KMS-11 (cell line): ENCODE results near the gene CHI3L2.

Experiments
- H2AFZ ChIP-seq: fragments of 200-600 bp; sonication (generic); 2 replicates; pipeline ENCODE4 v1.6.1; 2016; ENCODE audit warnings: antibody characterized with exemption, mixed run types, low read depth
- H3K27ac ChIP-seq: fragments of 200-600 bp; sonication (generic); 2 replicates; pipeline ENCODE4 v1.6.1; 2016; ENCODE audit warnings: mild to moderate bottlenecking, mixed run types
- H3K27me3 ChIP-seq: fragments of 200-600 bp; sonication (generic); 2 replicates; pipeline ENCODE4 v1.6.1; 2017; ENCODE audit warnings: mild to moderate bottlenecking, low read depth, mixed run types, moderate library complexity; ENCODE audit not compliant: insufficient read depth
- H3K36me3 ChIP-seq: fragments of 200-600 bp; sonication (generic); 2 replicates; pipeline ENCODE4 v1.6.1; 2017; ENCODE audit warnings: mild to moderate bottlenecking, mixed run types; ENCODE audit not compliant: insufficient read depth
- H3K4me1 ChIP-seq: fragments of 200-600 bp; sonication (generic); 2 replicates; pipeline ENCODE4 v1.6.1; 2016; ENCODE audit warnings: mild to moderate bottlenecking, low read depth, mixed run types; ENCODE audit not compliant: poor library complexity, severe bottlenecking
- H3K4me2 ChIP-seq: fragments of 200-600 bp; sonication (generic); 2 replicates; pipeline ENCODE4 v1.7.0; 2016; ENCODE audit warnings: mild to moderate bottlenecking, mixed run types
- H3K4me3 ChIP-seq: fragments of 200-600 bp; sonication (generic); IDR thresholded peaks from 2 replicates; pipeline ENCODE4 v1.6.1; 2017; ENCODE audit warnings: low read depth, low read length, mixed read lengths; ENCODE audit not compliant: insufficient read depth
- H3K79me2 ChIP-seq: fragments of 200-600 bp; sonication (generic); 2 replicates; pipeline ENCODE4 v1.6.1; 2016; ENCODE audit warnings: low read depth, mixed run types; ENCODE audit not compliant: insufficient read depth
- H3K9ac ChIP-seq: fragments of 200-600 bp; sonication (generic); 2 replicates; pipeline ENCODE4 v1.6.1; 2016; ENCODE audit warnings: mild to moderate bottlenecking, mixed run types
- H4K20me1 ChIP-seq: fragments of 200-600 bp; sonication (generic); 2 replicates; pipeline ENCODE4 v1.6.1; 2016; ENCODE audit warnings: mild to moderate bottlenecking, mixed run types; ENCODE audit not compliant: insufficient read depth
- CTCF ChIP-seq: fragments of 200-600 bp; sonication (generic); conservative IDR thresholded peaks from 2 replicates; pipeline ENCODE4 v1.6.1; 2017; ENCODE audit warnings: low read depth, mild to moderate bottlenecking, antibody characterized with exemption, low read length, moderate library complexity, mixed read lengths

The CHI3L2 gene

GRCh38 chr1:111225091-111225490, 2.4 kb upstream of the CHI3L2 start:
- no peaks in the 10 kb centered on the region for H3K79me2 ChIP-seq
- H2AFZ ChIP-seq = no peak overlapping the region
- no peak overlapping the region for H3K9ac ChIP-seq
- no peak overlapping the region for H3K27ac ChIP-seq
- H3K4me2 ChIP-seq = no peak overlapping the region
- H3K4me3 ChIP-seq = no peak overlapping the region
- no peak for TF ChIP-seq CTCF
- peaks cover 31% of the 10 kb centered on the region for H3K4me1 ChIP-seq
- no peaks in the 10 kb centered on the region for H4K20me1 ChIP-seq
- H3K36me3 ChIP-seq = no peaks in the 10 kb centered on the region
- no peaks in the 10 kb centered on the region for H3K27me3 ChIP-seq

- Histone ChIP-seq H3K79me2 (no peaks in the 10 kb centered on the region), H3K27ac (no peak overlapping the region), H3K4me1 (peaks cover 23% of the 10 kb centered on the region), H2AFZ (no peak overlapping the region), H3K4me3 (no peak overlapping the region), H3K27me3 (no peaks in the 10 kb centered on the region), H3K9ac (no peak overlapping the region), H4K20me1 (no peaks in the 10 kb centered on the region), H3K4me2 (no peak overlapping the region), H3K36me3 (no peaks in the 10 kb centered on the region)
- TF ChIP-seq CTCF = no peak
Observed at GRCh38 chr1:111225717-111226400, 1.7 kb upstream of the CHI3L2 start.

GRCh38 chr1:111227851-111228747, 586 bp downstream of the CHI3L2 start:
- Histone ChIP-seq H3K4me1 (peaks cover under 1% of the 10 kb centered on the region), H2AFZ (no peak overlapping the region), H3K4me3 (no peak overlapping the region)

GRCh38 chr1:111228748-111229126, 1.2 kb downstream of the CHI3L2 start:
- Histone ChIP-seq H3K4me2 (no peak overlapping the region), H3K4me1 (no peaks in the 10 kb centered on the region), H3K4me3 (no peak overlapping the region), H3K79me2 (no peaks in the 10 kb centered on the region), H3K27me3 (no peaks in the 10 kb centered on the region), H2AFZ (no peak overlapping the region), H3K9ac (no peak overlapping the region), H3K36me3 (no peaks in the 10 kb centered on the region), H3K27ac (no peak overlapping the region), H4K20me1 (no peaks in the 10 kb centered on the region)
- no peak for TF ChIP-seq CTCF

More at GRCh38 chr1:111227851-111228747, 586 bp downstream of the CHI3L2 start:
- TF ChIP-seq CTCF = no peak
- H3K9ac ChIP-seq = no peak overlapping the region
- no peaks in the 10 kb centered on the region for H3K27me3 ChIP-seq
- H3K79me2 ChIP-seq = no peaks in the 10 kb centered on the region
- no peaks in the 10 kb centered on the region for H4K20me1 ChIP-seq
- no peaks in the 10 kb centered on the region for H3K36me3 ChIP-seq
- H3K27ac ChIP-seq = no peak overlapping the region
- H3K4me2 ChIP-seq = no peak overlapping the region
